H1 (cell line): Measurements from ENCODE around the gene P2RY14.

Experiments used
- CHD1 ChIP-seq: IDR thresholded peaks from 2 replicates; pipeline ENCODE4 v1.6.1; 2012; ENCODE audit warnings: low read depth, low read length, improper control_type of control experiment
- CTCF ChIP-seq, 3 experiments: IDR thresholded peaks; 1 replicate in 2 of 3; 2 replicates in 1 of 3; pipeline versions ENCODE4 v1.5.1 to v1.6.1; 2011; ENCODE audit warnings: low read length in 3 of 3, mild to moderate bottlenecking in 3 of 3, inconsistent platforms in 2 of 3, low read depth in 1 of 3, moderate library complexity in 1 of 3; ENCODE audit not compliant: insufficient read depth in 1 of 3; ENCODE audit errors: control extremely low read depth in 1 of 3
- EZH2 ChIP-seq: fragments of 200-600 bp; sonication (generic); IDR thresholded peaks from 2 replicates; pipeline ENCODE4 v1.7.1; 2012; ENCODE audit warnings: low read depth, mild to moderate bottlenecking, moderate library complexity, low read length, inconsistent platforms; ENCODE audit not compliant: severe bottlenecking
- SP2 ChIP-seq: IDR thresholded peaks from 2 replicates; pipeline ENCODE4 v1.6.1; 2012; ENCODE audit warnings: mild to moderate bottlenecking, low read length, inconsistent platforms

GRCh38 chr3:151299006-151299405 is 20.7 kb upstream of the P2RY14 start:
- no peak for TF ChIP-seq EZH2
- TF ChIP-seq SP2: no peak
- TF ChIP-seq CHD1: no peak
- TF ChIP-seq CTCF (IDR thresholded peaks at IDR 0.05; ENCODE audit: control extremely low read depth in 1 of 3, insufficient read depth in 1 of 3, low read depth in 1 of 3, low read length in 3 of 3): no peak
